ENCODE measurements around the gene PLG. TPM values are rescaled to one million over a fixed set of nuclear protein-coding genes. Genes with fewer than 3 reads are reported as not detected.
"Not testable (repeated sequence)": the region's sequence is repeated elsewhere in the genome, so short reads cannot be mapped to it uniquely, and the experiment has no call there.

Gene PLG
- total RNA-seq, 4 donors from 2014 or later = not detected

DNA sequence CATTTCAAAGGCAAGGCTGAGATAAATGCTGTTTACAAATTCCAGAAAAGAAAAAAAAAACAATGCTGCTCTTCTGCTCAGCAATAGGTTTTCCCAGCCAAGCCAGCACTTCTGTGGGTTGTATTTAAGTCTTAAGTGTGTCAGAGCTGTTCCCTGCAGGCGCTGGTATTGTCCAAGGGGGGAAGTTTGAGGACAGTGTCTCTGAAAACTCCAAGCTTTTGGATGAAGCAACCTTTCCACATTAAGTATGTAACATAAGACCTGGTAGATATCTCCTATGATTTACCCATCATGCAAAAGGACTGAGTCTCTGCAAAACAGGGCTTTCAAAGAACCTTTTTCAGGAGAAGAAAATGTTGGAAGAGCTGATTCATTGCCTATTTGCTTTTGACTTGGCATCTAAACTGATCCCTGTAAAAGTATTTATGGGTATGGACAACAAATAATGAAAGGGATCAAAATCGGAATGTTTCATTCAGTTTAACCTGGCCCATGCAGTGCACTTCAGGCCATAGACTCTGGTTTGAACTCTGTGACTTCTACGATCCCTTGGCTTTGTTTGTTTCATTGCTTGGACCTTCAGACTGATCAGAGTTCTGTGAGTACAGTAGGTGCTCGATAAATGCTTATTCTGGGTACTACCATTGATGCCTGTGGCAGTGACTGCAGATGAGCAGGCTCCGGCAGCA, 16.1 kb upstream of the PLG start:
- no peak for DNase-seq (ENCODE audit: low spot score in 2 of 2)
- H3K4me3 ChIP-seq (ENCODE audit: low read depth, poor library complexity, severe bottlenecking) = no peak overlapping the region
- WGBS, 2 donors = 79 to 84% methylated on average over 5 of the region's 5 CpGs
- intact Hi-C loops (cut with DNase I; ENCODE audit: low total_unique reads) = no loop called here
- no peak for TF ChIP-seq POLR2A (IDR thresholded peaks at IDR 0.05)
- TF ChIP-seq, protein P1, sequence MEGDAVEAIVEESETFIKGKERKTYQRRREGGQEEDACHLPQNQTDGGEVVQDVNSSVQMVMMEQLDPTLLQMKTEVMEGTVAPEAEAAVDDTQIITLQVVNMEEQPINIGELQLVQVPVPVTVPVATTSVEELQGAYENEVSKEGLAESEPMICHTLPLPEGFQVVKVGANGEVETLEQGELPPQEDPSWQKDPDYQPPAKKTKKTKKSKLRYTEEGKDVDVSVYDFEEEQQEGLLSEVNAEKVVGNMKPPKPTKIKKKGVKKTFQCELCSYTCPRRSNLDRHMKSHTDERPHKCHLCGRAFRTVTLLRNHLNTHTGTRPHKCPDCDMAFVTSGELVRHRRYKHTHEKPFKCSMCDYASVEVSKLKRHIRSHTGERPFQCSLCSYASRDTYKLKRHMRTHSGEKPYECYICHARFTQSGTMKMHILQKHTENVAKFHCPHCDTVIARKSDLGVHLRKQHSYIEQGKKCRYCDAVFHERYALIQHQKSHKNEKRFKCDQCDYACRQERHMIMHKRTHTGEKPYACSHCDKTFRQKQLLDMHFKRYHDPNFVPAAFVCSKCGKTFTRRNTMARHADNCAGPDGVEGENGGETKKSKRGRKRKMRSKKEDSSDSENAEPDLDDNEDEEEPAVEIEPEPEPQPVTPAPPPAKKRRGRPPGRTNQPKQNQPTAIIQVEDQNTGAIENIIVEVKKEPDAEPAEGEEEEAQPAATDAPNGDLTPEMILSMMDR (IDR thresholded peaks at IDR 0.05) = no peak

DNA sequence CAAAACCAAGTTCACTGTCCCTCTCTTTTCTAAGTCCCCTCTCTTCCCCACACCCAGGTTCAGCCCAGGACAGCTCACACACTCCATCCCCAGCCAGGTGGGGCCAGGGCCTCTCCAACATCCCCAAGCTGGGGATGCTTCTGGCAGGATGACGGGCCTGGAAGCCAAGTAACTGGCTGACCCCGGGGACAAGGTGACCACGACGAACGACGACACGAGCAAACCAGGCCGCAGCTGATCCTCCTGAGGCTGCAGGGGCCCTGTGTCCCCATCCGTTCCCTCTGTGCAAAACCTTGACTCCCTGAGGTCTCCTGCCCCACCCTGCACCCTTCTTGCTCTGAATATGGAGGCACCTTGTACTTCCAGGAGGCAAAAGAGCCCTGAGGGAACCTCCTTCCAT, 11.6 kb upstream of the PLG start:
- H3K4me3 ChIP-seq (ENCODE audit: low read depth, poor library complexity, severe bottlenecking) = no peak overlapping the region
- intact Hi-C loops (cut with DNase I; ENCODE audit: low total_unique reads) = no loop called here
- TF ChIP-seq, protein P1 (IDR thresholded peaks at IDR 0.05) = no peak
- no peak for TF ChIP-seq POLR2A (IDR thresholded peaks at IDR 0.05)
- 82 to 87% methylated on average over 9 of the region's 9 CpGs for WGBS, 2 donors
- no peak for DNase-seq (ENCODE audit: low spot score in 2 of 2)

DNA sequence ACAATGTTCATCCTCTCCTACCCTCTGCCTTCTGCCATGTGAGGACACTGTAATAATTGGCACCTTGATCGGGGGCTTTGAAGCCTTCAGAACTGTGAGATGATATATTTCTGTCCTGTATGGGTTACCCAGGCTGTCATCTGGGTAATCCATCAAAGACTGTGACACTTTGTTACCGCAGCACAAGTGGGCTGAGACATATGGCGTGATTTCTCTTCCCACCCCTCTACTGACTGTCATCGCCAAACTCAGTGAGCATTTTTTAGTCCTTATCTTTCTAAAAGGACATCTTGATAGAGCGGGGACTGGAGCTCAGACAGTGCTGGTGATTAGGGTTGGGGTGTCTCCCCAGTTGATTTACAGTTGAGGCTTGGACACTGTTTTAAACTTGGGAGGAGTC, 10.4 kb upstream of the PLG start:
- intact Hi-C loops (cut with DNase I; ENCODE audit: low total_unique reads) = no loop called here
- TF ChIP-seq POLR2A (IDR thresholded peaks at IDR 0.05) = no peak
- TF ChIP-seq, protein P1 (IDR thresholded peaks at IDR 0.05) = no peak
- H3K4me3 ChIP-seq (ENCODE audit: low read depth, poor library complexity, severe bottlenecking) = no peak overlapping the region
- no peak for DNase-seq (ENCODE audit: low spot score in 2 of 2)
- WGBS, 2 donors = 80 to 90% methylated on average over 5 of the region's 5 CpGs

DNA sequence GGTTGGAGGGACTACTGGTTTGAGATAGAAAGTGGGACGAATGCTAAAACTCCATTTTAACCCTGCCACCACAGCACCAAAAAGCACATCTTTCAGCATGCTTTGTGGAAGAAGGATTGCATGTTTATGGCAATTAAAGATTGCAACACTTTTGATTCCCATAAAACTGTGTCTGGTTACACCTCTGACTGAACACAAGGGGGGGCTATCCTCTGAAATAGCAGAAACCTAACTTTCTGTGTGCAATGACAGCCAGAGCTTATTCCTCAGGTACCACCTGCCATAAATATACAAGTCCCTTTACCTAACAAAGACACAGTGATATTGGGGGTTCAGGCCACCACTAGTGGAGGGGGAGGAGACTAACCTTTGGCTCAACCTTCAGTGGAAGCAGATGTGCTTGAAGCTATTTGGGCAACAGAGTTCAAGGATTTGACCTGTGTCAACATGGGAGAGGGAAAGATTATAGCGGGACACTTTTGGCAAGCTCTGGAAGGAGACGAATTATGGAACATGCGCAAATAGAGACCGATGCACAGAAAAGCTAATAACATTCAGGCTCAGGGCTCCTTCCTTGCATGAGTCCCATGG, 9.6 kb upstream of the PLG start:
- intact Hi-C loops (cut with DNase I; ENCODE audit: low total_unique reads) = no loop called here
- no peak for DNase-seq (ENCODE audit: low spot score in 2 of 2)
- TF ChIP-seq, protein P1 (IDR thresholded peaks at IDR 0.05) = no peak
- no peak for TF ChIP-seq POLR2A (IDR thresholded peaks at IDR 0.05)
- 92 to 93% methylated on average over 5 of the region's 5 CpGs for WGBS, 2 donors
- H3K4me3 ChIP-seq (ENCODE audit: low read depth, poor library complexity, severe bottlenecking) = no peak overlapping the region

DNA sequence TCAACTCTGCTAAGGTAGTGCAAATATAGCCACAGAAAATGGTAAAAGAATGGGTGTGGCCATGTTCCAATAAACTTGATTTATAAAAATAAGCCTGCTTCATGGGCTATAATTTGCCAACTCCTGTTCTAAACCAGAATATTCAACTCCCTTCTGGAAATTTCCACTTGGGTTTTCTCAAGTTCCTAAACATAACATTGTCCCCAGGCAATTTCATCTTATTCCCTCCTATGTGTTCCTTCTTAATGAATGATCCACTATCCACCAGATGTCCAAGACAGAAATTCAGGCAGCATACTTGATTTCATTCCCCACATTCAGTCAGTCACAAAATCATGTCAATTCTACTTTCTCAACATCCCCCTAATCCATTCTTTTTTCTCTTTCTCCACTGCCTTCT, 7.0 kb upstream of the PLG start:
- H3K4me3 ChIP-seq (ENCODE audit: low read depth, poor library complexity, severe bottlenecking); intact Hi-C loops (cut with DNase I; ENCODE audit: low total_unique reads); DNase-seq (ENCODE audit: low spot score in 2 of 2): not testable (repeated sequence)

DNA sequence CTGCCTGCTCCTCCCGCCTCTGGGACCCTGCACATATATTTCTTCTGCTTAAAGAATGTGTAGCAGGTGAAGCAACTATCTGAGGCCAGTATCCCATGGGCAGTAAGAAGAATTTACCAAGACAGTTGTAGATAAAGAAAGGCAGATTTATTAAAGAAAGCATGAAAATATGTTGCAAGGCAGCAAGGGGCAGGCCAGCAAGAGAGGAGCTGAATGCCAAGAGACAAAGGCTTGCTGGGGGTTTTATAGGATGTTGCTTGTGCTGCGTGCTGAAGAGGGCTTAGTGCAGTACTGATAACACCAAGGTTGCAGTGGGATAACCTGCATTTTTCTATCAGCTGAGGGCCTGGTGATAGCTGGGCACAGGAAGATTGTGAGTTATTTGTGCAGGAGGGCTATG, 6.4 kb upstream of the PLG start:
- intact Hi-C loops (cut with DNase I; ENCODE audit: low total_unique reads); DNase-seq (ENCODE audit: low spot score in 2 of 2); H3K4me3 ChIP-seq (ENCODE audit: low read depth, poor library complexity, severe bottlenecking): not testable (repeated sequence)
- 72 to 81% methylated on average over 2 of the region's 2 CpGs for WGBS, 2 donors

DNA sequence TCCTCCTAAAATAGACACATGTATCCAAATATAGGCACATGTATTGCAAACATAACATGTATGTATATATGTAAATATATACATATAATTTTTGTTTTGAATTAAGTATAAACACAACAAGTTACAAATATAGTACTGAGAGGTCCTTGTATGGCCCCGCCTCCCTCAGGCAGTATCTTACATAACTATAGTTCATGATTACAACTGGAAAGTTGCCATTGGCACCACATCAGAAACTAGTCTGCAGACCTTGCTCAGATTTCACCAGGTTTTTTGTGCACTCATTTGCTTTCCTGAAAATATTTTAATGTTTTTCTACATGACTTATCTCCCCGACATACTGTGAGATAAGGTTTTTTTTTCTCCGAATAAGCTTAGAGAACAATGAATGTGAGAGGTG, 5.2 kb upstream of the PLG start:
- intact Hi-C loops (cut with DNase I; ENCODE audit: low total_unique reads); H3K4me3 ChIP-seq (ENCODE audit: low read depth, poor library complexity, severe bottlenecking); DNase-seq (ENCODE audit: low spot score in 2 of 2): not testable (repeated sequence)
- 36 to 47% methylated on average over 3 of the region's 3 CpGs for WGBS, 2 donors
